Endodermal cell (in vitro differentiated cells): ENCODE data around the gene PIEZO2. TPM values are rescaled to one million over a fixed set of nuclear protein-coding genes. Genes with fewer than 3 reads are reported as not detected.

ENCODE experiments used
- DNase-seq: peaks from one replicate; pipeline ENCODE4 v3.0.0-alpha.2; 2017
- H3K27ac ChIP-seq: 2 replicates; pipeline ENCODE4 v1.5.1; 2013; ENCODE audit warnings: mild to moderate bottlenecking, low read depth, low read length, moderate library complexity
- H3K27me3 ChIP-seq: 2 replicates; pipeline ENCODE4 v1.6.1; 2013; ENCODE audit warnings: mild to moderate bottlenecking, low read length, moderate library complexity; ENCODE audit not compliant: insufficient read depth, control insufficient read depth, poor library complexity, severe bottlenecking
- H3K36me3 ChIP-seq: 2 replicates; pipeline ENCODE4 v1.7.0; 2013; ENCODE audit warnings: mild to moderate bottlenecking, low read length, moderate library complexity; ENCODE audit not compliant: control insufficient read depth, insufficient read depth
- H3K4me1 ChIP-seq: one replicate; pipeline ENCODE4 v1.7.0; 2013; ENCODE audit warnings: low read length; ENCODE audit not compliant: control insufficient read depth, insufficient read depth
- H3K4me3 ChIP-seq: 2 replicates; pipeline ENCODE4 v1.5.1; 2013; ENCODE audit warnings: mild to moderate bottlenecking, low read length, moderate library complexity
- H3K9ac ChIP-seq: 2 replicates; pipeline ENCODE4 v1.6.1; 2013; ENCODE audit warnings: mild to moderate bottlenecking, low read length, moderate library complexity; ENCODE audit not compliant: poor library complexity, severe bottlenecking; ENCODE audit errors: extremely low read depth
- H3K9me3 ChIP-seq: 2 replicates; pipeline ENCODE4 v1.6.1; 2013; ENCODE audit warnings: mild to moderate bottlenecking, low read length, moderate library complexity; ENCODE audit not compliant: control insufficient read depth
- H3K27ac Mint-ChIP-seq: 2 replicates; pipeline ENCODE4 v1.8.0; 2020; ENCODE audit warnings: mixed read lengths
- H3K27me3 Mint-ChIP-seq: 2 replicates; pipeline ENCODE4 v1.8.0; 2021; ENCODE audit warnings: mild to moderate bottlenecking, mixed read lengths; ENCODE audit not compliant: insufficient read depth
- H3K36me3 Mint-ChIP-seq: 2 replicates; pipeline ENCODE4 v1.8.0; 2020; ENCODE audit warnings: low read depth, mixed read lengths
- H3K4me1 Mint-ChIP-seq: 2 replicates; pipeline ENCODE4 v1.8.0; 2020; ENCODE audit warnings: mixed read lengths
- H3K4me3 Mint-ChIP-seq: 2 replicates; pipeline ENCODE4 v1.8.0; 2020; ENCODE audit warnings: mild to moderate bottlenecking, moderate library complexity, mixed read lengths
- H3K9me3 Mint-ChIP-seq: 2 replicates; pipeline ENCODE4 v1.8.0; 2020; ENCODE audit warnings: mild to moderate bottlenecking, mixed read lengths
- WGBS, 2 experiments: methylation state at CpG; one replicate each; pipeline versions ENCODE4 v1.1.5 to v1.1.7; 2013; ENCODE audit warnings: missing lambda C conversion rate in 2 of 2, mixed read lengths in 1 of 2; ENCODE audit not compliant: insufficient coverage in 1 of 2, insufficient read length in 1 of 2; 5-methylcytosine and 5-hydroxymethylcytosine counted together
- total RNA-seq, 2 donors: library from RNA; stranded (reverse); fragmentation: NEBNext Ultra II Directional in 1 of 2; extraction: Animal tissue kit (Norgen Biotek cat#: 25700) in 1 of 2; gene quantifications; 2 replicates in 1 of 2; 3 replicates in 1 of 2; pipeline ENCODE4 v1.2.1, GENCODE V29; 2021
- TF ChIP-seq, protein P1 (sequence below): fragments of 200-600 bp; sonication (generic); conservative IDR thresholded peaks from 2 replicates; pipeline ENCODE4 v1.5.0; 2021; ENCODE audit warnings: antibody characterized with exemption, mild to moderate bottlenecking

PIEZO2 gene
- total RNA-seq, 2 donors from 2014 or later, result 7.3 to 12.1 TPM

DNA sequence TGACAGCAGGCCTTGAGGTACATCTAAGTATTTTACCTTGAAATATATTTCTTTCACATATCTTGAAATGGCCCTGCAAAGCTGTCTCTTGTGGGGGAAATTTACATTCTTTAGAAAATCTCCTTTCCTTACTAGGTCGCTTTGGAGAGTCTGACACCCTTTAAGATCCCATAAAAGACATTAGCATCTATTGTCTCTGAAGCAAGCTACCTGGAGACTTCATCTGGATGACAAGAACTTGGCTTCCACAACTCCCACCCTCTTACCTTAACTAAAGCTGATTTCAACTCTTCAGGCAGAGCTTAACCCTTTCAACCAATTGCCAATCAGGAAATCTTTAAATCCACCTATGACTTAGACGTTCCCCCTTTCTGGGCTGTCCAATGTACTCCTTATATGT, 219.3 kb downstream of the PIEZO2 start:
- Mint-ChIP-seq H3K27ac (peak overlapping the region; percentile 59), H3K4me1 (peaks cover 51% of the 10 kb centered on the region)
- WGBS, 2 experiments, result 5 to 26% methylated on average over 2 of the region's 2 CpGs

DNA sequence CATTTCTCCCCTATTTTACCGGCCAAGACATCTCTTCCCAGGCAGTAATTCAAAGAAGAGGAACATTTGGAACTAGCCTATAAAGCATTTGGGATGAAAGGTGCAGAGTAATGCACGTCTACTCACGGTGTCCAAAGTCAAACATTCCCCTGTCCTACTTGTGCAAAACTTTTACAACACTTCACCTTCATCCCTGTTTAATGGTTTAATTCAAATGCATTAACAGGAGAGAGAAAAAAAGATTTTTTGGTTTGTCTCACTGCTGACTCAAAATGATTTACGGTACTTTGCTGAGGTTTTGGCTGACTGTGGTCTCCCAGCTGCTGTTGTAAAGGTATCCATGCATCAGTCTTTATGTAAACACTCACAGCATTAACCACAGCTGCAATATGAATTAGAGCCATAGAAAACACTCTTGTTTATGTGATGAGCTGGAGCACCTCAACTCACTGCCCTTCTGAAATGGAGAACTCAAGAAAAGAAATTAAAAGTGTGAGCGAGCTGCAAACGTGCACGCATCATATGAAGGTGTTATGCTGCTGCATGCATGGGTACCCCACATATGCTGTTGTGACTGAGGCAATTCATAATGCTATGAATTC, 220.5 kb downstream of the PIEZO2 start:
- no peaks in the 10 kb centered on the region for H3K36me3 ChIP-seq
- H3K4me3 ChIP-seq, result no peak overlapping the region
- peaks cover 7% of the 10 kb centered on the region for H3K9me3 ChIP-seq
- Mint-ChIP-seq H3K4me1 (peaks cover 40% of the 10 kb centered on the region), H3K4me3 (no peak overlapping the region), H3K27ac (no peak overlapping the region), H3K27me3 (no peaks in the 10 kb centered on the region), H3K9me3 (no peaks in the 10 kb centered on the region), H3K36me3 (no peaks in the 10 kb centered on the region)
- no peaks in the 10 kb centered on the region for H3K27me3 ChIP-seq
- no peak for DNase-seq
- H3K9ac ChIP-seq, result no peak overlapping the region
- H3K4me1 ChIP-seq, result peaks cover 19% of the 10 kb centered on the region
- TF ChIP-seq, protein P1, sequence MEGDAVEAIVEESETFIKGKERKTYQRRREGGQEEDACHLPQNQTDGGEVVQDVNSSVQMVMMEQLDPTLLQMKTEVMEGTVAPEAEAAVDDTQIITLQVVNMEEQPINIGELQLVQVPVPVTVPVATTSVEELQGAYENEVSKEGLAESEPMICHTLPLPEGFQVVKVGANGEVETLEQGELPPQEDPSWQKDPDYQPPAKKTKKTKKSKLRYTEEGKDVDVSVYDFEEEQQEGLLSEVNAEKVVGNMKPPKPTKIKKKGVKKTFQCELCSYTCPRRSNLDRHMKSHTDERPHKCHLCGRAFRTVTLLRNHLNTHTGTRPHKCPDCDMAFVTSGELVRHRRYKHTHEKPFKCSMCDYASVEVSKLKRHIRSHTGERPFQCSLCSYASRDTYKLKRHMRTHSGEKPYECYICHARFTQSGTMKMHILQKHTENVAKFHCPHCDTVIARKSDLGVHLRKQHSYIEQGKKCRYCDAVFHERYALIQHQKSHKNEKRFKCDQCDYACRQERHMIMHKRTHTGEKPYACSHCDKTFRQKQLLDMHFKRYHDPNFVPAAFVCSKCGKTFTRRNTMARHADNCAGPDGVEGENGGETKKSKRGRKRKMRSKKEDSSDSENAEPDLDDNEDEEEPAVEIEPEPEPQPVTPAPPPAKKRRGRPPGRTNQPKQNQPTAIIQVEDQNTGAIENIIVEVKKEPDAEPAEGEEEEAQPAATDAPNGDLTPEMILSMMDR, result no peak
- WGBS, 2 experiments, result 86 to 88% methylated on average over 5 to 7 of the region's 7 CpGs
- no peak overlapping the region for H3K27ac ChIP-seq

More for the DNA sequence above, 219.3 kb downstream of the PIEZO2 start:
- H3K27me3 ChIP-seq, result no peaks in the 10 kb centered on the region
- H3K36me3 ChIP-seq, result no peaks in the 10 kb centered on the region
- H3K9me3 ChIP-seq, result peaks cover 7% of the 10 kb centered on the region
- Mint-ChIP-seq H3K27me3 (no peaks in the 10 kb centered on the region), H3K9me3 (no peaks in the 10 kb centered on the region), H3K36me3 (no peaks in the 10 kb centered on the region), H3K4me3 (no peak overlapping the region)
- no peak overlapping the region for H3K9ac ChIP-seq
- H3K27ac ChIP-seq, result no peak overlapping the region
- no peak for DNase-seq
- H3K4me3 ChIP-seq, result no peak overlapping the region
- TF ChIP-seq, protein P1, result no peak
- peaks cover 23% of the 10 kb centered on the region for H3K4me1 ChIP-seq

DNA sequence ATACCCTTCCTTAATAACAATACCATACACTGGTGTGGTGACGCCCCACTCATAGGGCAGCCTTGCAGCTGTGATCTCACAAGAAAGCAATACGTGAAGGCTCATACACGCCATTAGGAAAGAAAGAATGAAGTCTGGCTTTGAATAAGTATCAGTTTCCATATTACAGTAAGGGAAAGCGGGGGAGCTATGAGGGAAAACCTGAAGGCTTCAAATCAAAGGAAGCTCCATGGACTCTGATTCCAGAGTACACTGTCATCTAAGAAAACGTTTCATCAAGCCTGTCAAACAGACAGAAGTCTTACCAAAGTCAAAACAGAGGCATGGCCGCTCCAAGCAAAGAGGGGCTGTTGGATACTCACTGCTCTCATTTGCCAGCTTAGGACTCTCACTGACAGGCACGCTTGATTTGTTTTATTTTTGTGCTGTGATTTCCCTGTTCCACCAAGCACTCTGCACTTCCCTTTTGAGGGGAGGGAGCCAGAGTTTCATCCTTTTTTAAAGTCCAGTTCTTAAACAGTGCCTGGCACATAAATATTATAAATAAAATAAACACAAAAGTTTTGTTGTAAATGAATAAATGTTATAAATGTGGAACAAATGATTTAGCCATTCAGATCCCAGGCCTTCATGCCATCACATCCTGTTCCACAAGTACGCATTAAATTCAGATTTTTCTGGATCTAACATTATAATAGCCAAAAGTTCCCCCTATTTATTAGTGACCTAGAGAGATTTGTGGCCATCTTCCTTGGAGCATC, 221.2 kb downstream of the PIEZO2 start:
- no peaks in the 10 kb centered on the region for H3K27me3 ChIP-seq
- H3K27ac ChIP-seq, result no peak overlapping the region
- peaks cover 7% of the 10 kb centered on the region for H3K9me3 ChIP-seq
- Mint-ChIP-seq H3K4me3 (no peak overlapping the region), H3K9me3 (no peaks in the 10 kb centered on the region), H3K4me1 (peaks cover 37% of the 10 kb centered on the region), H3K36me3 (no peaks in the 10 kb centered on the region), H3K27me3 (no peaks in the 10 kb centered on the region), H3K27ac (peak overlapping the region; percentile 7)
- H3K4me1 ChIP-seq, result peaks cover 19% of the 10 kb centered on the region
- no peak for DNase-seq
- TF ChIP-seq, protein P1, result no peak
- no peak overlapping the region for H3K9ac ChIP-seq
- H3K36me3 ChIP-seq, result no peaks in the 10 kb centered on the region
- H3K4me3 ChIP-seq, result no peak overlapping the region
- WGBS, 2 experiments, result 83 to 86% methylated on average over 6 to 8 of the region's 8 CpGs
